H1 (cell line): ENCODE results near the gene QPCTL. TPM values are rescaled to one million over a fixed set of nuclear protein-coding genes. Genes with fewer than 3 reads are reported as not detected.

Experiments
- CTCF ChIA-PET: fragments of 300-600 bp; sonication (Branson Sonifier 250); formaldehyde crosslinking; loops from one replicate; lab custom pipeline; 2021; ENCODE audit not compliant: partially characterized antibody; lab: Charles Lee
- POLR2A ChIA-PET: fragments of 300-600 bp; sonication (Branson Sonifier 250); formaldehyde crosslinking; loops from one replicate; lab custom pipeline; 2021; ENCODE audit warnings: inconsistent platforms; ENCODE audit not compliant: partially characterized antibody; lab: Charles Lee
- DNase-seq, 2 experiments: peaks; one replicate each; pipeline versions ENCODE4 v3.0.0 to v3.0.0-alpha.2; 2010 to 2022; ENCODE audit warnings: low spot score in 2 of 2, low read depth in 1 of 2, mixed read lengths in 1 of 2
- FAIRE-seq: peaks from 2 replicates; lab custom pipeline; 2011; peaks lifted over from hg19 to GRCh38; lab: Jason Lieb, UNC
- H2AFZ ChIP-seq: 2 replicates; pipeline ENCODE4 v1.8.1; 2012; ENCODE audit warnings: low read length, inconsistent platforms
- H2AK5ac ChIP-seq: 2 replicates; pipeline ENCODE4 v1.6.1; 2013; ENCODE audit warnings: low read depth, low read length
- H2BK120ac ChIP-seq: replicated peaks from 2 replicates; pipeline ENCODE3; 2013; ENCODE audit warnings: low read depth, low read length, inconsistent platforms
- H2BK12ac ChIP-seq: 2 replicates; pipeline ENCODE4 v1.6.1; 2013; ENCODE audit warnings: low read depth, low read length
- H2BK15ac ChIP-seq: 2 replicates; pipeline ENCODE4 v1.6.1; 2013; ENCODE audit warnings: low read length
- H2BK20ac ChIP-seq: 2 replicates; pipeline ENCODE4 v1.6.1; 2013; ENCODE audit warnings: low read length
- H2BK5ac ChIP-seq: 2 replicates; pipeline ENCODE4 v1.6.1; 2013; ENCODE audit warnings: low read depth, low read length
- H3K14ac ChIP-seq: 2 replicates; pipeline ENCODE4 v1.6.1; 2013; ENCODE audit warnings: inconsistent platforms; ENCODE audit not compliant: insufficient read length
- H3K18ac ChIP-seq: 2 replicates; pipeline ENCODE4 v1.6.1; 2013; ENCODE audit warnings: low read length; ENCODE audit errors: extremely low read depth
- H3K23ac ChIP-seq: 2 replicates; pipeline ENCODE4 v1.6.1; 2013; ENCODE audit warnings: inconsistent platforms; ENCODE audit not compliant: insufficient read length
- H3K23me2 ChIP-seq: 2 replicates; pipeline ENCODE4 v1.6.1; 2013; ENCODE audit warnings: low read depth, low read length
- H3K27ac ChIP-seq: 2 replicates; pipeline ENCODE4 v1.6.1; 2011; ENCODE audit warnings: low read depth, low read length, inconsistent platforms
- H3K27me3 ChIP-seq, 4 experiments: replicated peaks in 1 of 4; 1 replicate in 1 of 4; 2 replicates in 3 of 4; pipeline versions ENCODE4 v1.6.1 to v1.8.1; 2011 to 2013; ENCODE audit warnings: low read length in 3 of 4, mild to moderate bottlenecking in 3 of 4, inconsistent platforms in 2 of 4, mixed read lengths in 2 of 4, moderate library complexity in 1 of 4; ENCODE audit not compliant: control insufficient read depth in 3 of 4, insufficient read depth in 3 of 4; ENCODE audit errors: extremely low read depth in 1 of 4
- H3K36me3 ChIP-seq, 4 experiments: 2 replicates each; pipeline versions ENCODE4 v1.6.1 to v1.8.1; 2011 to 2013; ENCODE audit warnings: mild to moderate bottlenecking in 4 of 4, low read length in 3 of 4, moderate library complexity in 2 of 4, control low read depth in 1 of 4, inconsistent platforms in 1 of 4; ENCODE audit not compliant: insufficient read depth in 4 of 4, control insufficient read depth in 2 of 4
- H3K4ac ChIP-seq: replicated peaks from 2 replicates; pipeline ENCODE3; 2013; ENCODE audit warnings: low read length, low read depth, mixed read lengths, inconsistent platforms; ENCODE audit not compliant: insufficient read length
- H3K4me1 ChIP-seq, 4 experiments: replicated peaks in 1 of 4; 1 replicate in 1 of 4; 2 replicates in 3 of 4; pipeline versions ENCODE4 v1.6.1 to v1.8.1; 2011 to 2013; ENCODE audit warnings: low read length in 3 of 4, inconsistent platforms in 2 of 4, mixed read lengths in 1 of 4; ENCODE audit not compliant: insufficient read depth in 4 of 4, control insufficient read depth in 3 of 4
- H3K4me2 ChIP-seq, 2 experiments: 2 replicates each; pipeline versions ENCODE4 v1.6.1 to v1.8.1; 2011 to 2013; ENCODE audit warnings: low read depth in 2 of 2, low read length in 2 of 2, control low read depth in 1 of 2, inconsistent platforms in 1 of 2, mild to moderate bottlenecking in 1 of 2; ENCODE audit not compliant: insufficient read depth in 1 of 2
- H3K4me3 ChIP-seq, 4 experiments: fragments of 200-600, 300-600 bp in 1 of 4; sonication (generic), shearing (Covaris generic), sonication (Bioruptor Twin) in 1 of 4; 2 replicates each; pipeline versions ENCODE4 v1.5.1 to v1.8.1; 2011 to 2016; ENCODE audit warnings: low read length in 4 of 4, low read depth in 3 of 4, control low read depth in 2 of 4, inconsistent platforms in 2 of 4, mild to moderate bottlenecking in 2 of 4, mixed read lengths in 1 of 4, moderate library complexity in 1 of 4; ENCODE audit not compliant: insufficient read depth in 2 of 4; ENCODE audit errors: extremely low read depth in 1 of 4
- H3K56ac ChIP-seq: replicated peaks from 2 replicates; pipeline ENCODE3; 2013; ENCODE audit warnings: low read depth, mild to moderate bottlenecking, mixed read lengths, low read length, inconsistent platforms; ENCODE audit not compliant: insufficient read length
- H3K79me1 ChIP-seq: 2 replicates; pipeline ENCODE4 v1.6.1; 2013; ENCODE audit warnings: low read depth, low read length, control low read depth
- H3K79me2 ChIP-seq, 2 experiments: 2 replicates each; pipeline versions ENCODE4 v1.6.1 to v1.8.1; 2012 to 2013; ENCODE audit warnings: low read length in 2 of 2, mild to moderate bottlenecking in 2 of 2, inconsistent platforms in 1 of 2; ENCODE audit not compliant: insufficient read depth in 2 of 2, control insufficient read depth in 1 of 2
- H3K9ac ChIP-seq, 4 experiments: replicated peaks in 1 of 4; 1 replicate in 1 of 4; 2 replicates in 3 of 4; pipeline versions ENCODE4 v1.6.1 to v1.8.1; 2011 to 2013; ENCODE audit warnings: low read depth in 3 of 4, low read length in 3 of 4, control low read depth in 2 of 4, mild to moderate bottlenecking in 2 of 4, moderate library complexity in 2 of 4, inconsistent platforms in 1 of 4; ENCODE audit errors: extremely low read depth in 1 of 4
- H3K9me3 ChIP-seq, 2 experiments: 2 replicates each; pipeline versions ENCODE4 v1.6.1 to v1.8.1; 2012 to 2013; ENCODE audit warnings: mild to moderate bottlenecking in 2 of 2, moderate library complexity in 2 of 2, control low read depth in 1 of 2, inconsistent platforms in 1 of 2, low read depth in 1 of 2, low read length in 1 of 2, mixed read lengths in 1 of 2; ENCODE audit not compliant: insufficient read depth in 2 of 2
- H4K20me1 ChIP-seq, 2 experiments: replicated peaks in 1 of 2; 2 replicates each; pipeline versions ENCODE3 to v1.8.1; 2011 to 2013; ENCODE audit warnings: inconsistent platforms in 2 of 2, low read length in 2 of 2, mild to moderate bottlenecking in 1 of 2; ENCODE audit not compliant: insufficient read depth in 2 of 2, control insufficient read depth in 1 of 2
- H4K5ac ChIP-seq: 2 replicates; pipeline ENCODE4 v1.6.1; 2013; ENCODE audit warnings: low read length, low read depth, mixed read lengths, inconsistent platforms; ENCODE audit not compliant: insufficient read length
- H4K8ac ChIP-seq: 2 replicates; pipeline ENCODE4 v1.8.0; 2013; ENCODE audit warnings: mild to moderate bottlenecking, moderate library complexity, low read length, inconsistent platforms; ENCODE audit not compliant: insufficient read depth; ENCODE audit errors: extremely low read depth
- H4K91ac ChIP-seq: replicated peaks from 2 replicates; pipeline ENCODE3; 2013; ENCODE audit warnings: low read length, mixed read lengths, inconsistent platforms; ENCODE audit not compliant: insufficient read length
- CBX5 ChIP-seq: fragments of 300-800, 300-1000 bp; sonication (generic); IDR thresholded peaks from 2 replicates; pipeline ENCODE4 v1.7.1; 2016; ENCODE audit warnings: antibody characterized with exemption, low read length, low read depth
- CHD1 ChIP-seq: IDR thresholded peaks from 2 replicates; pipeline ENCODE4 v1.6.1; 2012; ENCODE audit warnings: low read depth, low read length, improper control_type of control experiment
- CHD2 ChIP-seq: IDR thresholded peaks from 2 replicates; pipeline ENCODE4 v1.6.1; 2012; ENCODE audit warnings: low read length, improper control_type of control experiment
- EP300 ChIP-seq, 2 experiments: IDR thresholded peaks; 1 replicate in 1 of 2; 2 replicates in 1 of 2; pipeline ENCODE4 v1.6.1; 2011 to 2012; ENCODE audit warnings: low read depth in 2 of 2, low read length in 2 of 2, mild to moderate bottlenecking in 2 of 2, borderline replicate concordance in 1 of 2, inconsistent platforms in 1 of 2, moderate library complexity in 1 of 2
- EZH2 ChIP-seq: fragments of 200-600 bp; sonication (generic); IDR thresholded peaks from 2 replicates; pipeline ENCODE4 v1.7.1; 2012; ENCODE audit warnings: low read depth, mild to moderate bottlenecking, moderate library complexity, low read length, inconsistent platforms; ENCODE audit not compliant: severe bottlenecking
- POLR2AphosphoS5 ChIP-seq: IDR thresholded peaks from 2 replicates; pipeline ENCODE4 v1.6.1; 2011; ENCODE audit warnings: low read depth, low read length
- POU5F1 ChIP-seq: IDR thresholded peaks from 2 replicates; pipeline ENCODE4 v1.6.1; 2011; ENCODE audit warnings: low read depth, mild to moderate bottlenecking, low read length, moderate library complexity
- RFX5 ChIP-seq: IDR thresholded peaks from 2 replicates; pipeline ENCODE4 v1.6.1; 2011; ENCODE audit warnings: low read depth, low read length, improper control_type of control experiment, borderline replicate concordance
- SP4 ChIP-seq: IDR thresholded peaks from 2 replicates; pipeline ENCODE4 v1.6.1; 2012; ENCODE audit warnings: low read length, inconsistent platforms
- SRF ChIP-seq: IDR thresholded peaks from 2 replicates; pipeline ENCODE4 v1.6.1; 2011; ENCODE audit warnings: mild to moderate bottlenecking, low read depth, low read length, moderate library complexity
- SUZ12 ChIP-seq: fragments of 200-600 bp; sonication (generic); IDR thresholded peaks from 2 replicates; pipeline ENCODE4 v1.6.1; 2012; ENCODE audit warnings: mild to moderate bottlenecking, inconsistent platforms, low read length, moderate library complexity, mixed read lengths
- TAF1 ChIP-seq: IDR thresholded peaks from 2 replicates; pipeline ENCODE4 v1.6.1; 2011; ENCODE audit warnings: mild to moderate bottlenecking, low read depth, low read length
- TCF12 ChIP-seq: IDR thresholded peaks from 2 replicates; pipeline ENCODE4 v1.6.1; 2011; ENCODE audit warnings: low read depth, mild to moderate bottlenecking, low read length
- WGBS, 2 experiments: shearing (Covaris generic) in 1 of 2; methylation state at CpG; one replicate each; pipeline versions ENCODE4 v1.1.6 to v1.1.7; 2013 to 2015; ENCODE audit warnings: low lambda C conversion rate in 2 of 2, mixed read lengths in 2 of 2, inconsistent platforms in 1 of 2, low coverage in 1 of 2, missing lambda C conversion rate in 1 of 2; ENCODE audit not compliant: insufficient replicate concordance in 2 of 2, insufficient coverage in 1 of 2, insufficient read length in 1 of 2; ENCODE audit errors: extremely low coverage in 1 of 2, missing lambda C conversion rate in 1 of 2; 5-methylcytosine and 5-hydroxymethylcytosine counted together
- polyA plus RNA-seq, 7 experiments: library from polyadenylated mRNA; depleted of rRNA in 3 of 7; stranded (reverse) in 5 of 7; unstranded in 2 of 7; fragments of >200 nt in 5 of 7; fragments of 200-250 nt in 2 of 7; gene quantifications; 1 replicate in 5 of 7; 2 replicates in 1 of 7; 4 replicates in 1 of 7; pipeline versions ENCODE4 v1.2.1 to v1.2.3, GENCODE V29; 2011 to 2013; ENCODE audit warnings: missing spikeins in 2 of 7, mixed read lengths in 2 of 7
- total RNA-seq: library from RNA; stranded (reverse); fragmentation: NEBNext Ultra II Directional; extraction: Animal tissue kit (Norgen Biotek cat#: 25700); gene quantifications from 2 replicates; pipeline ENCODE4 v1.2.1, GENCODE V29; 2021

The QPCTL gene
- total and polyA plus RNA-seq, 2 of the 8 experiments (the other 6 are each of a cell fraction or from before 2014, with no cell fraction given) = 25.2 to 35.3 TPM

GRCh38 chr19:45645631-45646344 lies 46.7 kb upstream of the QPCTL start:
- H2BK5ac ChIP-seq = no peak overlapping the region
- no peak overlapping the region for H2BK20ac ChIP-seq
- H2BK15ac ChIP-seq = no peak overlapping the region
- no peak overlapping the region for H2BK120ac ChIP-seq
- no peak overlapping the region for H3K14ac ChIP-seq
- H4K20me1 ChIP-seq = no peaks in the 10 kb centered on the region
- no peak overlapping the region for H2BK12ac ChIP-seq
- H2AK5ac ChIP-seq = no peak overlapping the region
- H3K4ac ChIP-seq = no peak overlapping the region
- ChIA-PET POLR2A (interaction anchor here (0.6 to 1.8 kb wide), 9 partner anchors 13 to 124 kb away, joined by 3 to 8 read pairs (median 4); partner anchors contain the start of genes GIPR, QPCTL, SIX5 and SNRPD2), CTCF (interaction anchor here (0.6 to 5.8 kb wide), 10 partner anchors 26 to 207 kb away, joined by 3 to 67 read pairs (median 4); partner anchors contain the start of gene PPM1N)
- H3K9me3 ChIP-seq = no peaks in the 10 kb centered on the region; a peak in 1 of 4 replicates
- WGBS, 2 experiments = 3% methylated on average over 26 of the region's 27 CpGs; no CpG with 5 or more reads in 1 of the 2 experiments
- H3K36me3 ChIP-seq = no peaks in the 10 kb centered on the region
- H3K27ac ChIP-seq = no peak overlapping the region
- H3K23ac ChIP-seq = no peak overlapping the region
- peak overlapping the region; percentile 38 to 60 (median 48) for H3K4me3 ChIP-seq
- H3K18ac ChIP-seq = no peak overlapping the region
- H3K4me1 ChIP-seq = peaks cover 6 to 26% (median 16%) of the 10 kb centered on the region in 4 experiments
- DNase-seq (peak in 1 of 2 experiments; percentile 93), FAIRE-seq (peak; percentile 13)
- H3K4me2 ChIP-seq = peak overlapping the region; percentile 43 to 45
- H3K27me3 ChIP-seq = peaks cover 0 to 6% (median 2%) of the 10 kb centered on the region in 4 experiments; a peak in 4 of 7 replicates
- peaks cover 8% of the 10 kb centered on the region; the same call in 1 of the 2 replicates for H3K23me2 ChIP-seq
- H4K5ac ChIP-seq = no peak overlapping the region
- no peak overlapping the region for H3K9ac ChIP-seq
- H2AFZ ChIP-seq = no peak overlapping the region
- no peak overlapping the region for H3K56ac ChIP-seq
- no peak overlapping the region for H4K91ac ChIP-seq
- H4K8ac ChIP-seq = no peak overlapping the region
- no peaks in the 10 kb centered on the region for H3K79me1 ChIP-seq
- H3K79me2 ChIP-seq = no peaks in the 10 kb centered on the region
- TF ChIP-seq TAF1 (peak; percentile 43; the same call in 1 of the 2 replicates), RFX5 (peak; percentile 64; the same call in 1 of the 2 replicates), SUZ12 (no peak), SRF (0 out of 2 replicates have a peak, but pooled peaks have one; percentile 47), EP300 (IDR thresholded peaks at IDR 0.05; ENCODE audit: borderline replicate concordance in 1 of 2, low read depth in 2 of 2, low read length in 2 of 2) (no peak), CHD2 (peak; percentile 80), SP4 (peak; percentile 65), POLR2AphosphoS5 (no peak), POU5F1 (0 out of 2 replicates have a peak, but pooled peaks have one; percentile 18), CHD1 (no peak), EZH2 (no peak), CBX5 (no peak), TCF12 (no peak)
